HepG2 (cell line): ENCODE data around the gene NADK2. TPM values are rescaled to one million over a fixed set of nuclear protein-coding genes. Genes with fewer than 3 reads are reported as not detected.

ENCODE experiments used
- ATAD3A ChIP-seq: sonication (generic); formaldehyde crosslinking; IDR thresholded peaks from 2 replicates; pipeline ENCODE4 v1.4.0; 2020; ENCODE audit warnings: missing genetic modification reagents
- BATF2 ChIP-seq: sonication (generic); formaldehyde crosslinking; IDR thresholded peaks from 2 replicates; pipeline ENCODE4 v1.8.0; 2022; ENCODE audit warnings: mild to moderate bottlenecking, missing genetic modification reagents, moderate library complexity
- HDAC1 ChIP-seq: sonication (generic); formaldehyde crosslinking; IDR thresholded peaks from 2 replicates; pipeline ENCODE4 v1.5.1; 2020; ENCODE audit warnings: mild to moderate bottlenecking, missing genetic modification reagents
- HNF1A ChIP-seq, 2 experiments: sonication (generic) in 1 of 2; formaldehyde crosslinking in 1 of 2; IDR thresholded peaks; 2 replicates each; pipeline versions ENCODE4 v1.4.0 to v1.6.1; 2016 to 2020; ENCODE audit warnings: borderline replicate concordance in 1 of 2, low read depth in 1 of 2, mild to moderate bottlenecking in 1 of 2, missing genetic modification reagents in 1 of 2
- IKZF4 ChIP-seq: sonication (generic); formaldehyde crosslinking; IDR thresholded peaks from 2 replicates; pipeline ENCODE4 v1.5.1; 2020; ENCODE audit warnings: borderline replicate concordance, mild to moderate bottlenecking, low read depth, missing genetic modification reagents; ENCODE audit errors: not compliant biosample characterization
- JDP2 ChIP-seq: sonication (generic); formaldehyde crosslinking; IDR thresholded peaks from 2 replicates; pipeline ENCODE4 v1.8.1; 2022; ENCODE audit warnings: missing genetic modification reagents, borderline replicate concordance
- PRMT3 ChIP-seq: sonication (generic); formaldehyde crosslinking; IDR thresholded peaks from 2 replicates; pipeline ENCODE4 v1.8.1; 2022; ENCODE audit warnings: low read depth, mild to moderate bottlenecking, moderate library complexity, missing genetic modification reagents, borderline replicate concordance
- SCMH1 ChIP-seq: sonication (generic); formaldehyde crosslinking; IDR thresholded peaks from 2 replicates; pipeline ENCODE4 v1.9.0; 2021; ENCODE audit warnings: missing genetic modification reagents, mild to moderate bottlenecking, borderline replicate concordance
- TBP ChIP-seq: sonication (generic); formaldehyde crosslinking; IDR thresholded peaks from 2 replicates; pipeline ENCODE4 v1.5.0; 2020; ENCODE audit warnings: missing genetic modification reagents
- TFDP2 ChIP-seq: sonication (generic); formaldehyde crosslinking; IDR thresholded peaks from 2 replicates; pipeline ENCODE4 v1.4.0; 2020; ENCODE audit warnings: missing genetic modification reagents
- ZHX2 ChIP-seq, 2 experiments: sonication (generic) in 1 of 2; formaldehyde crosslinking in 1 of 2; IDR thresholded peaks; 2 replicates each; pipeline versions ENCODE4 v1.6.1 to v1.9.0; 2014 to 2022; ENCODE audit warnings: antibody characterized with exemption in 1 of 2, borderline replicate concordance in 1 of 2, inconsistent platforms in 1 of 2, low read depth in 1 of 2, missing genetic modification reagents in 1 of 2
- ZNF430 ChIP-seq: sonication (generic); formaldehyde crosslinking; IDR thresholded peaks from 2 replicates; pipeline ENCODE4 v1.9.0; 2021; ENCODE audit warnings: mild to moderate bottlenecking, missing genetic modification reagents
- ZNF441 ChIP-seq: sonication (generic); formaldehyde crosslinking; IDR thresholded peaks from 2 replicates; pipeline ENCODE4 v1.7.0; 2021; ENCODE audit warnings: missing genetic modification reagents, borderline replicate concordance
- ZNF563 ChIP-seq: sonication (generic); formaldehyde crosslinking; IDR thresholded peaks from 2 replicates; pipeline ENCODE4 v1.8.0; 2022; ENCODE audit warnings: mild to moderate bottlenecking, moderate library complexity, missing genetic modification reagents
- polyA plus RNA-seq, 8 experiments: library from polyadenylated mRNA; depleted of rRNA in 3 of 8; stranded (reverse) in 7 of 8; unstranded in 1 of 8; fragments of >200 nt; fragmentation: Illumina TruSeq in 4 of 8; extraction: Trizol in 4 of 8; gene quantifications; 2 replicates each; pipeline versions ENCODE4 v1.2.1 to v1.2.3, GENCODE V29; 2011 to 2016; ENCODE audit warnings: low read depth in 4 of 8, missing spikeins in 1 of 8, mixed read lengths in 1 of 8; ENCODE audit not compliant: insufficient read depth in 1 of 8
- total RNA-seq, 5 experiments: library from RNA; depleted of rRNA; stranded (reverse); fragments of >200 nt; fragmentation: Illumina TruSeq; extraction: Trizol; gene quantifications; 2 replicates each; pipeline ENCODE4 v1.2.3, GENCODE V29; 2016; ENCODE audit warnings: low read depth in 1 of 5

Gene NADK2
- total and polyA plus RNA-seq, 2 of the 13 experiments (the other 11 are each of a cell fraction or from before 2014, with no cell fraction given), result 13.9 to 71.4 TPM

- 0 out of 2 replicates have a peak, but pooled peaks have one; percentile 24 for TF ChIP-seq HNF1A (IDR thresholded peaks at IDR 0.05; ENCODE audit: low read depth)
- peak; percentile 44; the same call in 1 of the 2 replicates for TF ChIP-seq HNF1A (CRISPR knock-in tag; IDR thresholded peaks at IDR 0.05; ENCODE audit: borderline replicate concordance)
- 0 out of 2 replicates have a peak, but pooled peaks have one; percentile 20 for TF ChIP-seq ZHX2 (IDR thresholded peaks at IDR 0.05; ENCODE audit: low read depth)
- no peak for TF ChIP-seq ZHX2 (CRISPR knock-in tag; IDR thresholded peaks at IDR 0.05; ENCODE audit: borderline replicate concordance)
- no peak for TF ChIP-seq IKZF4 (CRISPR knock-in tag)
- no peak for TF ChIP-seq PRMT3 (CRISPR knock-in tag)
- TF ChIP-seq BATF2 (CRISPR knock-in tag), result peak; percentile 83; the same call in 1 of the 2 replicates
- TF ChIP-seq ZNF430 (CRISPR knock-in tag), result peak; percentile 36; the same call in 1 of the 2 replicates
- 0 out of 2 replicates have a peak, but pooled peaks have one; percentile 15 for TF ChIP-seq ZNF563
- TF ChIP-seq SCMH1 (CRISPR knock-in tag), result no peak
- no peak for TF ChIP-seq JDP2 (CRISPR knock-in tag)
- TF ChIP-seq HDAC1, result peak; percentile 93
- TF ChIP-seq ATAD3A (CRISPR knock-in tag), result no peak
- TF ChIP-seq ZNF441, result 0 out of 2 replicates have a peak, but pooled peaks have one; percentile 48
- peak; percentile 97 for TF ChIP-seq TFDP2 (CRISPR knock-in tag)
- no peak for TF ChIP-seq TBP
Observed at GRCh38 chr5:36151434-36152323, 90.0 kb downstream of the NADK2 start, which contains the start of the genes LMBRD2 and SKP2 (continued).
